Lower leg skin (tissue), 4 donors: ENCODE results near the gene SLC25A12. TPM values are rescaled to one million over a fixed set of nuclear protein-coding genes. Genes with fewer than 3 reads are reported as not detected.
A peak's percentile ranks its signal among the peaks of the same experiment; 100 is the strongest.

Experiments used
- DNase-seq, 2 donors: peaks; one replicate each; pipeline ENCODE4 v3.0.0-alpha.2; 2019; ENCODE audit warnings: low spot score in 2 of 2
- H3K4me3 ChIP-seq: fragments of 200-600 bp; sonication (generic); 2 replicates; pipeline ENCODE4 v1.5.1; 2017; ENCODE audit warnings: mild to moderate bottlenecking, low read depth; ENCODE audit not compliant: poor library complexity, severe bottlenecking
- POLR2A ChIP-seq, 2 donors: fragments of 450-650 bp; IDR thresholded peaks; one replicate each; pipeline ENCODE4 v1.6.1; 2016 to 2017; ENCODE audit warnings: antibody characterized with exemption in 2 of 2, mild to moderate bottlenecking in 1 of 2, moderate library complexity in 1 of 2
- WGBS, 2 donors: methylation state at CpG; one replicate each; pipeline ENCODE4 v1.1.5; 2018; 5-methylcytosine and 5-hydroxymethylcytosine counted together
- intact Hi-C: fragments of 100-400 bp; cut with DNase I; formaldehyde crosslinking; loops from one replicate; pipeline ENCODE4 v1.15.0; 2023; ENCODE audit warnings: low total_unique reads
- total RNA-seq, 4 donors: library from RNA; depleted of rRNA; stranded (reverse); fragments of >200 nt; gene quantifications; one replicate each; pipeline ENCODE4 v1.1.0, GENCODE V29; 2016
- TF ChIP-seq, protein P1 (sequence below), 3 donors: fragments of 450-650 bp; IDR thresholded peaks; one replicate each; pipeline ENCODE4 v1.5.1; 2016; ENCODE audit warnings: antibody characterized with exemption in 3 of 3, mild to moderate bottlenecking in 3 of 3, moderate library complexity in 2 of 3

Gene SLC25A12
- total RNA-seq, 4 donors from 2014 or later = 18.1 to 28.1 (median 25.8) TPM

DNA sequence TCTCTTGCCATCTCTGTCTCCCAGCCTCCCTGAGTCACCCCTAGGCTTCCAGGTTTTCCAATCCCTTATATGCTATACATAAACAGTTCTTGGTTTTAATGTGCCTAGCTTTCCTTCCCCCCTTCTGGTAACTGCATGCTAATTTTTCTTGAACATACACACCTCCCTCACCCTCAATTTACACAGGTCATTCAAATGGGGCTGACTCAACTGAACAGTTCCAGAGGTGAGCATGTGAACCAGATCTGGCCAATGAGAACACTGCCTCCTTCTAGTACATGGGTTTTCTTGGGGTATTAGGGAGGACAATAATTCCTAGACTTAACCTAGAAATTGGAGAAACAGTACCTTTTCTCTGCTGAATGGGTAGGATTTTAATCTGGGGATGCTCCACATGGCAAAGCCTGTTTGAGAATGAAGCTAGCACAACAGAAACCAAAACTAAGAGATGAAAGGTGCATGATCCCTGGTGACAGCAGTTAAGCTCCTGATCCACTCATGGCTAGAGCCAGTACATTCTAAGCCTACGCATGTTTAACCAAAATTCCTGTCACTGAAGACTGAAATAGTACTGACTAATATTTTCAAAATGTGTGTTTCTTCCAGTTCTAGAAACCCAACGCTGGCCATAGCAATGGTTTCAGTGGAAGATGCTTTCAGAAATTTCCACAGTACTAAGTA is 11.8 kb downstream of the SLC25A12 start:
- H3K4me3 ChIP-seq = no peak overlapping the region
- intact Hi-C loops = no loop called here
- DNase-seq = no peak
- WGBS, 2 donors = 91% methylated on average over 2 of the region's 2 CpGs
- TF ChIP-seq, protein P1, sequence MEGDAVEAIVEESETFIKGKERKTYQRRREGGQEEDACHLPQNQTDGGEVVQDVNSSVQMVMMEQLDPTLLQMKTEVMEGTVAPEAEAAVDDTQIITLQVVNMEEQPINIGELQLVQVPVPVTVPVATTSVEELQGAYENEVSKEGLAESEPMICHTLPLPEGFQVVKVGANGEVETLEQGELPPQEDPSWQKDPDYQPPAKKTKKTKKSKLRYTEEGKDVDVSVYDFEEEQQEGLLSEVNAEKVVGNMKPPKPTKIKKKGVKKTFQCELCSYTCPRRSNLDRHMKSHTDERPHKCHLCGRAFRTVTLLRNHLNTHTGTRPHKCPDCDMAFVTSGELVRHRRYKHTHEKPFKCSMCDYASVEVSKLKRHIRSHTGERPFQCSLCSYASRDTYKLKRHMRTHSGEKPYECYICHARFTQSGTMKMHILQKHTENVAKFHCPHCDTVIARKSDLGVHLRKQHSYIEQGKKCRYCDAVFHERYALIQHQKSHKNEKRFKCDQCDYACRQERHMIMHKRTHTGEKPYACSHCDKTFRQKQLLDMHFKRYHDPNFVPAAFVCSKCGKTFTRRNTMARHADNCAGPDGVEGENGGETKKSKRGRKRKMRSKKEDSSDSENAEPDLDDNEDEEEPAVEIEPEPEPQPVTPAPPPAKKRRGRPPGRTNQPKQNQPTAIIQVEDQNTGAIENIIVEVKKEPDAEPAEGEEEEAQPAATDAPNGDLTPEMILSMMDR (IDR thresholded peaks at IDR 0.05) = no peak
- TF ChIP-seq POLR2A (IDR thresholded peaks at IDR 0.05) = no peak

DNA sequence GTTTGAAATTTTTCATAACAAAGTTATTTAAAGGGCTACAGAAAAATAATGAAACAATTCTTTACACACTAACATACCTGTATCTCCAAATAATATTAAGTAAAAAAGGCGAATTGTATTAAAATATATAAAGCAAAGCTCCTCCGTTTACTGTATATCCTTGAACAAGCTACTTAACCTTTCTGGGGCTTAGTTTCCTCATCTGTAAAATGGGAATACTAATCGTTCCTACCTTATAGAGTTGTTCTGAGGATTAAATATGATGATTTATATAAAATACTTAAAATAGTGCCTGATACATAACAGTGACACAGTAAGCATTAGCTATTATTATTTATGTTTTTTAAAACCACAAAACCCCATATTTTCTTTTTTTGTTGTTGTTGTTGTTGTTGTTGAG is 13.3 kb downstream of the SLC25A12 start:
- TF ChIP-seq, protein P1 (IDR thresholded peaks at IDR 0.05) = no peak
- TF ChIP-seq POLR2A (IDR thresholded peaks at IDR 0.05) = no peak
- no peak for DNase-seq
- intact Hi-C loops = no loop called here
- H3K4me3 ChIP-seq = no peak overlapping the region
- WGBS, 2 donors = 93 to 97% methylated on average over 3 of the region's 3 CpGs

DNA sequence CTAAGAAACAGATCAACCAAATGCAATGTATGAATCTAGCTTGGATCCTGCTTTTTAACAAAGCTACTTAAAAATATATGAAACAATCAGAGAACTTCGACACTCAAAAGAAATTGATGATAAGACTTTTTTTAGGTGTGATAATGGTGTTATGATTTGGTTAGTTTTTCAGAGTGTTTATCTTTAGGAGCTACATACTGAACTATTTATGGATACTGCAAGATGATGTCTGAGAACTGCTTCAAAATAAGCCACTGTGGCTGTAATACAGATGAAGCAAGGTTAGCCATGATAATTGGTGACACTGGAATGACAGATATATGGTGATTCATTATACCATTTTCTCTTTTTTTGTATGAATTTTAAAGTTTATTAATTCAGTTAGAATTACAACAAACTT is 14.2 kb downstream of the SLC25A12 start:
- intact Hi-C loops = no loop called here
- 94 to 98% methylated on average over 1 of the region's 1 CpG for WGBS, 2 donors
- no peak for DNase-seq
- TF ChIP-seq, protein P1 (IDR thresholded peaks at IDR 0.05) = no peak
- no peak for TF ChIP-seq POLR2A (IDR thresholded peaks at IDR 0.05)
- H3K4me3 ChIP-seq = no peak overlapping the region

DNA sequence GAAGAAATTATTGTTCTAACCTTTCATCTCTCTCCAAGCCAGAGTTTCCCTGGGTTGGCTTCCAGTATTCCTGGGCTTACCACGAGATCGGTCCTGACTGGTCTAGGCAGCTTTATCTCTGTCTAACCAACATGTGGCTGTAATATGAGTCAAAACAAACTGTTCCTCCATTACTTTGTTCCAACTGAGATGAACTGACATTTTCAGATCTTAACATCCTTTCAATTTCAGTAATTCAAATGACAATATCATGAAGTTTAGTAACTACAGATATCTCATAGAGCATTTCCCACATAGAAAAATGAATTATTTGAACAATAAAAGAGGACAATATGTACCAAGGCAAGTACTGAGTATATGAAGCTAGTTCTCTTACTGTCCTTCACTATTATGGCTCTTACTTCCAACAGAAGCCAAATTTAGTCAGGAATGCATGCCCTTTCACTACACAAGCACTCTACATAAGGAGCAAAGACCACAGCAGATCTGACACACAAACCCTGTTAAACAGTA is 15.5 kb downstream of the SLC25A12 start:
- H3K4me3 ChIP-seq = no peak overlapping the region
- DNase-seq = peak in 1 of 2 donors; percentile 36
- intact Hi-C loops = no loop called here
- WGBS, 2 donors = 10 to 12% methylated on average over 2 of the region's 2 CpGs
- no peak for TF ChIP-seq POLR2A (IDR thresholded peaks at IDR 0.05)
- TF ChIP-seq, protein P1 (IDR thresholded peaks at IDR 0.05) = no peak

DNA sequence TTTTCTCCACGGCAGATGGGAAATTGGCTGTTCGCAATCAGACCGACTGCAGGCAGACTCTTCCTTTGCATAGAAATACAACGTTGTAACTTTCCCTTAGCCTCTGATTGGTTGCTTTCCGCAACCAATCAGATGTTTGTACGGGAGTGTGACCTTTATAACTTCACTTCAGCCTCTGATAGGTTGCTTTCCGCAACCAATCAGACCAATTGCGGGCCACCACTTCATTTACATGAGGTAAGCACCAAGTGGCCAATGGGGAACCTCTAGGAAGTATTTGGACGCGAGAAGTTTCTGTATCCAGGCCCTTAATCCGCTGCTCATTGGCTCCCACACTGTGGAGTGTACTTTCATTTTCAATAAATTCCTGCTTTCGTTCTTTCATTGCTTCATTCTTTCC is 19.1 kb downstream of the SLC25A12 start:
- intact Hi-C loops = no loop called here
- no peak for DNase-seq
- H3K4me3 ChIP-seq = no peak overlapping the region
- 91 to 95% methylated on average over 12 of the region's 12 CpGs for WGBS, 2 donors
- TF ChIP-seq, protein P1 (IDR thresholded peaks at IDR 0.05) = no peak
- no peak for TF ChIP-seq POLR2A (IDR thresholded peaks at IDR 0.05)

DNA sequence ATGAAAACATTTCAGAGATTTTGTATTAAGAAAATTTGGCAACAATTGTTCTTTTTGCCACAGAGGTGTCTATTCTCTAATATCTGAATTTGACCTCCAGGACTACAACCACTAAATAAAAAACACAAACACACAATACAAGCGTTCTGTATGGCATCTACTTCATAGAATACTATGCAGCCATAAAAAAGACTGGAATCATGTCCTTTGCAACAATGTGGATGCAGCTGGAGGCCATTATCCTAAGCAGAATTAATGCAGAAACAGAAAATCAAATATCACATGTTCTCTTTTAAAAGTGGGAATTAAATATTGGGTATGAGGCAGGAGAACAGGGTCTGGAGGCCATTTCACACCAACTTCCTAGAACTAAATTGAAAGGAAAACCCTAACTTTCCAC is 19.5 kb downstream of the SLC25A12 start:
- intact Hi-C loops = no loop called here
- TF ChIP-seq POLR2A (IDR thresholded peaks at IDR 0.05) = no peak
- TF ChIP-seq, protein P1 (IDR thresholded peaks at IDR 0.05) = no peak
- WGBS, 2 donors = 94 to 100% methylated on average over 1 of the region's 1 CpG
- no peak for DNase-seq
- no peak overlapping the region for H3K4me3 ChIP-seq
